Nephron (organoid): ENCODE measurements around the gene RTN4RL1.
A peak's percentile ranks its signal among the peaks of the same experiment; 100 is the strongest.

Experiments used
- H3K27ac Mint-ChIP-seq, 3 experiments: 2 replicates each; pipeline ENCODE4 v1.8.0; 2020; ENCODE audit warnings: mixed read lengths in 3 of 3, mild to moderate bottlenecking in 2 of 3, moderate library complexity in 1 of 3
- H3K27me3 Mint-ChIP-seq: 2 replicates; pipeline ENCODE4 v1.8.0; 2021; ENCODE audit warnings: low read depth, mild to moderate bottlenecking, moderate library complexity, mixed read lengths
- H3K36me3 Mint-ChIP-seq: 2 replicates; pipeline ENCODE4 v1.8.0; 2020; ENCODE audit warnings: low read depth, mixed read lengths
- H3K4me1 Mint-ChIP-seq: 2 replicates; pipeline ENCODE4 v1.8.0; 2020; ENCODE audit warnings: mixed read lengths
- H3K4me3 Mint-ChIP-seq, 3 experiments: 2 replicates each; pipeline ENCODE4 v1.8.0; 2020; ENCODE audit warnings: mild to moderate bottlenecking in 3 of 3, mixed read lengths in 3 of 3, moderate library complexity in 2 of 3
- H3K9me3 Mint-ChIP-seq: 2 replicates; pipeline ENCODE4 v1.8.0; 2020; ENCODE audit warnings: mixed read lengths
- TF ChIP-seq, protein P1 (sequence below), 3 experiments: fragments of 200-600 bp; sonication (generic); IDR thresholded peaks; one replicate each; pipeline ENCODE4 v1.5.0; 2021; ENCODE audit warnings: antibody characterized with exemption in 3 of 3; ENCODE audit not compliant: unreplicated experiment in 3 of 3

The RTN4RL1 gene, protein sequence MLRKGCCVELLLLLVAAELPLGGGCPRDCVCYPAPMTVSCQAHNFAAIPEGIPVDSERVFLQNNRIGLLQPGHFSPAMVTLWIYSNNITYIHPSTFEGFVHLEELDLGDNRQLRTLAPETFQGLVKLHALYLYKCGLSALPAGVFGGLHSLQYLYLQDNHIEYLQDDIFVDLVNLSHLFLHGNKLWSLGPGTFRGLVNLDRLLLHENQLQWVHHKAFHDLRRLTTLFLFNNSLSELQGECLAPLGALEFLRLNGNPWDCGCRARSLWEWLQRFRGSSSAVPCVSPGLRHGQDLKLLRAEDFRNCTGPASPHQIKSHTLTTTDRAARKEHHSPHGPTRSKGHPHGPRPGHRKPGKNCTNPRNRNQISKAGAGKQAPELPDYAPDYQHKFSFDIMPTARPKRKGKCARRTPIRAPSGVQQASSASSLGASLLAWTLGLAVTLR

DNA sequence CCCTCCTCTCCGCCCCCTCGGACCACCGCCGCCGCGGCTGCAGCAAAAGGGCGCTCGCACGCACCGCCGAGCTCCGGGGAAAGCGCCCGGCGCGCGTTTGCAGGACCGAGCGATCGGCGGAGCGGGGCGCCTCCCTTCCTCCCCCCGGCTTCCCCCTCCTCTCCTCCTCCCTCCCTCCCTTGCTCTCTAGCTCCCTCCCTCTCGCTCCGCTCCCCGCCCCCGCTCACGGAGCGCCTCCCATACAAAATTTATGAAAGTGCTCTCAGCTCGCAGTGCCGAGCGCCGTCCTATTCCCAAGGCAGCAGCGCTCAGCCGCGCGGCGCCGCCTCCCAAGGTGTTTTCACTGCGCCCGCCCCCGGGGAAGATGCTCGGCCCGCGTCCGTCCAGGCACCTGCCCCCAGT is at the start of gene RTN4RL1:
RTN4RL1 (minus strand) TSS at position 115 of the 402 bp plus-strand sequence. CDS start 469 bp downstream, outside the sequence.
- TF ChIP-seq, protein P1, sequence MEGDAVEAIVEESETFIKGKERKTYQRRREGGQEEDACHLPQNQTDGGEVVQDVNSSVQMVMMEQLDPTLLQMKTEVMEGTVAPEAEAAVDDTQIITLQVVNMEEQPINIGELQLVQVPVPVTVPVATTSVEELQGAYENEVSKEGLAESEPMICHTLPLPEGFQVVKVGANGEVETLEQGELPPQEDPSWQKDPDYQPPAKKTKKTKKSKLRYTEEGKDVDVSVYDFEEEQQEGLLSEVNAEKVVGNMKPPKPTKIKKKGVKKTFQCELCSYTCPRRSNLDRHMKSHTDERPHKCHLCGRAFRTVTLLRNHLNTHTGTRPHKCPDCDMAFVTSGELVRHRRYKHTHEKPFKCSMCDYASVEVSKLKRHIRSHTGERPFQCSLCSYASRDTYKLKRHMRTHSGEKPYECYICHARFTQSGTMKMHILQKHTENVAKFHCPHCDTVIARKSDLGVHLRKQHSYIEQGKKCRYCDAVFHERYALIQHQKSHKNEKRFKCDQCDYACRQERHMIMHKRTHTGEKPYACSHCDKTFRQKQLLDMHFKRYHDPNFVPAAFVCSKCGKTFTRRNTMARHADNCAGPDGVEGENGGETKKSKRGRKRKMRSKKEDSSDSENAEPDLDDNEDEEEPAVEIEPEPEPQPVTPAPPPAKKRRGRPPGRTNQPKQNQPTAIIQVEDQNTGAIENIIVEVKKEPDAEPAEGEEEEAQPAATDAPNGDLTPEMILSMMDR (IDR thresholded peaks at IDR 0.05; ENCODE audit: unreplicated experiment in 3 of 3) = no peak
- Mint-ChIP-seq H3K9me3 (peaks cover 3% of the 10 kb centered on the region), H3K27me3 (peaks cover 74% of the 10 kb centered on the region), H3K4me3 (peak within 1 kb of the TSS; percentile 82 to 85 (median 83)), H3K4me1 (peaks cover 6% of the 10 kb centered on the region), H3K27ac (peak within 1 kb of the TSS in 2 of 3 experiments; percentile 3 to 74), H3K36me3 (no peaks in the 10 kb centered on the region)

- Mint-ChIP-seq H3K9me3 (no peaks in the 10 kb centered on the region), H3K27ac (peak overlapping the region; percentile 94 to 99 (median 95)), H3K4me1 (peaks cover 71% of the 10 kb centered on the region), H3K27me3 (no peaks in the 10 kb centered on the region), H3K4me3 (no peak overlapping the region), H3K36me3 (peaks cover 48% of the 10 kb centered on the region)
- TF ChIP-seq, protein P1 (IDR thresholded peaks at IDR 0.05; ENCODE audit: unreplicated experiment in 3 of 3) = no peak
Observed at GRCh38 chr17:2074919-2075318, 49.8 kb upstream of the RTN4RL1 start.

DNA sequence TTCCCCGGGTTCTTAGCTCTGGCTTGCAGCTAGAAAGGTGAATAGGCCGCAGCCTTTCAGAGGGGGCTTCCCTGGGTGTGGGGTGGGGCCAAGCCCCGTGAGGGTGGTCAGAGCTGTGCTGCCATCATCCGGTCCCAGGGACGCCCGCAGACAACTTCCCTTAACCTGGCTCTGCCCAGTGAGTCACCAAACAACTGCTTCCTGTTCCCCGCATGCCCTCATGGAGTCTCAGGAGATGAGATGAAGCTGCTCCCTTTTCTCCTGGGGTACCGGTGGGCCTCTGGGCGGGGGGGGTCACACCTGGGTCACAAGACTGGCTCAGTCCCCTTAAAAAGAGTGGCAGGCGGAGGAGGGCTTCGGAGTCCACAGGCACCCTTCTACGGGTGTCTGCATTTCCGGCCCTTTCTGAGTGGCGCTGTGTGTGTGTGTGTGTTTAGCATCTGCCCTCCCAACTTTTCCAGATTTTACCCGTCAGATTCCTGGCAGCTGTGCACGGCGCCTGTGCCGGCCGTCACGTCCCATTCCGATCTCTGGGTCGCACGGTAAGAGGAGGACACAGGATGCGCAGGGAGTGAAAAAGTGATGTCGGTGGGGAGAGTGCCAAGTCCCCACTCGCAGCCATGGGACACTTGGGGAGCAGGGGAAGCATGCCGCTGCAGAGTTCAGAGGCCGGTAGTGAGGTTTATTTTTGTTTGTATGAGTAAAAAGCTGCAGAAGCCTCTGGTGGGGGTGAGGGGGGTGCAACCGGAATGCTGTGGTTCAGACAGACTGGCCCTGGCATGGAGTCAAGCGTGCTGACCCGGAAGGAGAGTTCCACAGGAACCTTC is 46.5 kb upstream of the RTN4RL1 start:
- Mint-ChIP-seq H3K27me3 (no peaks in the 10 kb centered on the region), H3K36me3 (peaks cover 41% of the 10 kb centered on the region), H3K9me3 (no peaks in the 10 kb centered on the region), H3K4me3 (no peak overlapping the region), H3K4me1 (peaks cover 78% of the 10 kb centered on the region), H3K27ac (peak overlapping the region; percentile 92 to 93 (median 93))
- TF ChIP-seq, protein P1 (IDR thresholded peaks at IDR 0.05; ENCODE audit: unreplicated experiment in 3 of 3) = no peak

DNA sequence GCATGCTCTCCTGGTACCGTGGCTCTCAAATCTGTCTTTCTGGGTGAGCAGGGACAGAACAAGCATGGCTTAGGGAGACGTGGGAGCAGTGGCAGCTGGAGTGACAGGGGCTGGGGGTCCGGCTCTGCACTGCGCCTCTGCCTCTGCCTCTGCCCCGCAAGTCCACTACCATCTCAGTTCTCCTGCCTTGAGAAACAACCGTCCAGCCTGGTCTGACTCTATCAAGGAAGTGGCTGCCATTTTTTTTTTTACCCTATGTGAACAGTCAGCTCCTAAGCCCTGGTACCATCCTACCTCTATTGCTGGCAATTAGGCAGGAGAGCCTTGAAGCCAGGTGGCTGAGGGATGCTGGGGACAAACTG is 45.9 kb upstream of the RTN4RL1 start:
- Mint-ChIP-seq H3K4me3 (no peak overlapping the region), H3K9me3 (no peaks in the 10 kb centered on the region), H3K36me3 (peaks cover 46% of the 10 kb centered on the region), H3K27ac (peak overlapping the region; percentile 92 to 93 (median 93)), H3K27me3 (no peaks in the 10 kb centered on the region), H3K4me1 (peaks cover 78% of the 10 kb centered on the region)
- TF ChIP-seq, protein P1 (IDR thresholded peaks at IDR 0.05; ENCODE audit: unreplicated experiment in 3 of 3) = no peak

GRCh38 chr17:2070241-2071023 is 45.3 kb upstream of the RTN4RL1 start:
- Mint-ChIP-seq H3K4me1 (peaks cover 78% of the 10 kb centered on the region), H3K27ac (peak overlapping the region; percentile 92 to 93 (median 93)), H3K27me3 (no peaks in the 10 kb centered on the region), H3K36me3 (peaks cover 51% of the 10 kb centered on the region), H3K4me3 (no peak overlapping the region), H3K9me3 (no peaks in the 10 kb centered on the region)
- TF ChIP-seq, protein P1 (IDR thresholded peaks at IDR 0.05; ENCODE audit: unreplicated experiment in 3 of 3) = no peak
